Endometrial microvascular endothelial cells (primary cell): ENCODE measurements around the gene STX4. TPM values are rescaled to one million over a fixed set of nuclear protein-coding genes. Genes with fewer than 3 reads are reported as not detected.

ENCODE experiments used
- in situ Hi-C: cut with HindIII; loops from 2 replicates; pipeline ENCODE4 v1.10.0; 2017; ENCODE audit warnings: low sequenced_read_pairs, low pct_unique_long_range_greater_than_20kb; ENCODE audit errors: inconsistent ontology term
- total RNA-seq: library from RNA; depleted of rRNA; stranded (reverse); fragments of >200 nt; gene quantifications from one replicate; pipeline ENCODE4 v1.2.3, GENCODE V29; 2015; ENCODE audit errors: inconsistent ontology term

The STX4 gene
- total RNA-seq, 1 donor from 2014 or later, result 35.9 TPM

DNA sequence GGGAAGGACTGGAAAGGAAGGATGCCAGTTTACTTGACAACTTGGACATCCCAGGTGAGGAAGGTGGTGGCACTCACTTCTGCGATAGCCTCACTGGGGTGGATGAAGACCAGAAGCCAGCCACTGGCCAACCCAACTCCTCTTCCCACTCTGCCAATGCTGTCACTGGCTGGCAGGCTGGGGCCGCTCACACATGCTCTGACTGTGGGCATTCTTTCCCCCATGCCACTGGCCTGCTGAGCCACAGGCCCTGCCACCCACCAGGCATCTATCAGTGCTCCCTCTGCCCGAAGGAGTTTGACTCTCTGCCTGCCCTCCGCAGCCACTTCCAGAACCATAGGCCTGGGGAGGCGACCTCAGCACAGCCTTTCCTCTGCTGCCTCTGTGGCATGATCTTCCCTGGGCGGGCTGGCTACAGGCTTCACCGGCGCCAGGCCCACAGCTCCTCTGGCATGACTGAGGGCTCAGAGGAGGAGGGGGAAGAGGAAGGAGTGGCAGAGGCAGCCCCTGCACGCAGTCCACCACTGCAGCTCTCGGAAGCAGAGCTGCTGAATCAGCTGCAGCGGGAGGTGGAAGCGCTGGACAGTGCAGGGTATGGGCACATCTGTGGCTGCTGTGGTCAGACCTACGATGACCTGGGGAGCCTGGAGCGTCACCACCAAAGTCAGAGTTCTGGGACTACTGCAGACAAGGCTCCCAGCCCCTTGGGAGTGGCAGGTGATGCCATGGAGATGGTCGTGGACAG is 45.4 kb downstream of the STX4 start:
- in situ Hi-C loops, result no loop called here

DNA sequence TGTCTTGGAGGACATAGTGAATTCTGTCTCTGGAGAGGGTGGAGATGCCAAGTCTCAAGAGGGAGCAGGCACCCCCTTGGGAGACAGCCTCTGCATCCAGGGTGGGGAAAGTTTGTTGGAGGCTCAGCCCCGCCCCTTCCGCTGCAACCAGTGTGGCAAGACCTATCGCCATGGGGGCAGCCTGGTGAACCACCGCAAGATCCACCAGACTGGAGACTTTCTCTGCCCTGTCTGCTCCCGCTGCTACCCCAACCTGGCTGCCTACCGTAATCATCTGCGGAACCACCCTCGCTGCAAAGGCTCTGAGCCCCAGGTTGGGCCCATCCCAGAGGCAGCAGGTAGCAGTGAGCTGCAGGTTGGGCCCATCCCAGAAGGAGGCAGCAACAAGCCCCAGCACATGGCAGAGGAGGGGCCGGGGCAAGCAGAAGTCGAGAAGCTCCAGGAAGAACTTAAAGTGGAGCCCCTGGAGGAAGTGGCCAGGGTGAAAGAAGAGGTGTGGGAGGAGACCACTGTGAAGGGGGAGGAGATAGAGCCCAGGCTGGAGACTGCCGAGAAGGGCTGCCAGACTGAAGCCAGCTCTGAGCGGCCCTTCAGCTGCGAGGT is 46.1 kb downstream of the STX4 start:
- in situ Hi-C loops, result no loop called here

DNA sequence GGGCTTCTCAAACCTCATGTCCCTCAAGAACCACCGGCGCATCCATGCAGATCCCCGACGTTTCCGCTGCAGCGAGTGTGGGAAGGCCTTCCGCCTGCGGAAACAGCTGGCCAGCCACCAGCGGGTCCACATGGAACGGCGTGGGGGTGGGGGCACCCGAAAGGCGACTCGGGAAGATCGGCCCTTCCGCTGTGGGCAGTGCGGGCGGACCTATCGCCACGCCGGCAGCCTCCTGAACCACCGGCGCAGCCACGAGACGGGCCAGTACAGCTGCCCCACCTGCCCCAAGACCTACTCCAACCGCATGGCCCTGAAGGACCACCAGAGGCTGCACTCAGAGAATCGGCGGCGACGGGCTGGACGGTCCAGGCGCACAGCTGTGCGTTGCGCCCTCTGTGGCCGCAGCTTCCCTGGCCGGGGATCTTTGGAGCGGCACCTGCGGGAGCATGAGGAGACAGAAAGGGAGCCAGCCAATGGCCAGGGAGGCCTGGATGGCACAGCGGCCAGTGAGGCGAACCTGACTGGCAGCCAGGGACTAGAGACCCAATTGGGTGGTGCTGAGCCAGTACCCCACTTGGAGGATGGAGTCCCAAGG is 46.8 kb downstream of the STX4 start:
- in situ Hi-C loops, result no loop called here

DNA sequence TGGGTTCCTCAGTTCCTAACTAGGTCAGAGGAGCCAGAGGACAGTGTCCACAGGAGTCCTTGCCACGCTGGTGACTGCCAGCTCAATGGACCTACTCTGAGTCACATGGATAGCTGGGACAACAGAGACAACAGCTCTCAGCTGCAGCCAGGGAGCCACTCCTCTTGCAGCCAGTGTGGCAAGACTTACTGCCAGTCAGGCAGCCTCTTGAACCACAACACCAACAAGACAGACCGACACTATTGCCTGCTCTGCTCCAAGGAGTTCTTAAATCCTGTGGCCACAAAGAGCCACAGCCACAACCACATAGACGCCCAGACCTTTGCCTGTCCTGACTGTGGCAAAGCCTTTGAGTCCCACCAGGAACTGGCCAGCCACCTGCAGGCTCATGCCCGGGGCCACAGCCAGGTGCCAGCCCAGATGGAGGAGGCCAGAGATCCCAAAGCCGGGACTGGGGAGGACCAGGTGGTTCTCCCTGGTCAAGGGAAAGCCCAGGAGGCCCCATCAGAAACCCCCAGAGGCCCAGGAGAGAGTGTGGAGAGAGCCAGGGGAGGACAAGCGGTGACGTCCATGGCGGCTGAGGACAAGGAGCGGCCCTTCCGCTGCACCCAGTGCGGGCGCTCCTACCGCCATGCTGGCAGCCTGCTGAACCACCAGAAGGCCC is 47.5 kb downstream of the STX4 start:
- in situ Hi-C loops, result no loop called here

DNA sequence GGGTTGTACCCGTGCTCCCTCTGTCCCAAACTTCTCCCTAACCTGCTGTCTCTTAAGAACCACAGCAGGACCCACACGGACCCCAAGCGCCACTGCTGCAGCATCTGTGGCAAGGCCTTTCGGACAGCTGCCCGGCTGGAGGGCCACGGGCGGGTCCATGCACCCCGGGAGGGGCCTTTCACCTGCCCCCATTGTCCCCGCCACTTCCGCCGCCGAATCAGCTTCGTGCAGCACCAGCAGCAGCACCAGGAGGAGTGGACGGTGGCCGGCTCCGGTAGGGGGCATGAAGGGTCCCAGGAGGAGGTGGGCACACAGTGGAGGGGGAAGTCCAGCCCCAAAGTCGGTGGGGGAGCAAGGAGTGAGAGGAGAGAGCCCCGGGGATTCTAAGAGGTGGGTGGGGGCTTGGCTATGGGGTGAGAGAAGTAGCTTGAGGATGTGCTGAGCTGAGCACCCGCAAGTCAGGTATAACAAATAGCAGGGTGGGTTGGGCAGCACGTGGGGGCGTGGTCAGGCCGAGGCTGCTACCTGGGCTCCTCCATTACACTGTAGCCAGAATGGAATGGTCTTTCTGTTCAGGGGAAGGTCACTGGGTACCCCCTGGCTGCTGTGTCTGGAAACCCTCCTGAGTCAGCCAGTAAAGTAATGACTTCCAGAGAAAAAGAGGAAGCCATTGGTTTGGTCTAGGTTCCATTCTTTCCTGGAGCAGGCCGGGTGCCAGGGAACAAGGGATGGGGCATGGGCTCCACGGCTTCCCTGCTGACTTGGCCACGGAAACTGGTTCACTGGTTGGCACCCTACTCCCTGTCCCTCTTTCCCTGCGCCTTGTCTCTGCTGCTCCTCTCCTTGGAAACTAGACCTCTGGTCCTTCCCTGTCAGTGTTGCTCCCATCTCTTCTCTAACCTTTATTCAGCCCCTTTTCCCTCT is 48.3 kb downstream of the STX4 start:
- in situ Hi-C loops, result no loop called here

DNA sequence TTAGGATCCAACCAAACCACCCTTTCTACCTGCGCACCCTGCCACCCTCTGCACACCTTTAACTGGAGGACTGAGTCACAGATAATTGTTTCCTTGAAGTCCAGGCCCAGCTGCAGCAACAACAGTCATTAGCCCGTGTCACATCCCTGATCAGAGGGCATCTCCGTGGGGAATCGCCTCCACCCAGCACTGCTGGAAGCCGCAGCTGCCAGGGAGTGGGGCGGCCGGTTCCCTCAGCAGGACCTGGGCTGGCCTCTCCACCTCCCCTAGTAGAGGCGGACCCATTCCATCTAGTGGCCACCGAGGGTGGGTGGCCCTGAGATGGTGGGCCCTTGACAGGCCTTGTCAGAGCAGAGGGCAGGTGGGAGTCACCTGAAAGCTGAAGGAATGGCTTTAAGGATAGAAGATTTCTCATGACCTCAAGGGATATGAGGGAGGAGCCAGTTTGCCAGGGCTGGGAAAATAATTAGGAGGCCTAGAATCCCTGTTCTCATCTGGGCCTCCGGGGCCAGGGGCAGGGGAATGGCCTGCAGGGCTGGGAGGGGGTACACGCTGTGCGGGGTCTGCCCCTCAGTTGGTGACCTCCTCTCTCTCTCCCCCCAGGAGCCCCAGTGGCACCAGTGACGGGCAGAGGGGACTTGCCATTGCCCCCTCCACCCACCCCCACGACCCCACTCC is 49.1 kb downstream of the STX4 start:
- in situ Hi-C loops, result no loop called here

DNA sequence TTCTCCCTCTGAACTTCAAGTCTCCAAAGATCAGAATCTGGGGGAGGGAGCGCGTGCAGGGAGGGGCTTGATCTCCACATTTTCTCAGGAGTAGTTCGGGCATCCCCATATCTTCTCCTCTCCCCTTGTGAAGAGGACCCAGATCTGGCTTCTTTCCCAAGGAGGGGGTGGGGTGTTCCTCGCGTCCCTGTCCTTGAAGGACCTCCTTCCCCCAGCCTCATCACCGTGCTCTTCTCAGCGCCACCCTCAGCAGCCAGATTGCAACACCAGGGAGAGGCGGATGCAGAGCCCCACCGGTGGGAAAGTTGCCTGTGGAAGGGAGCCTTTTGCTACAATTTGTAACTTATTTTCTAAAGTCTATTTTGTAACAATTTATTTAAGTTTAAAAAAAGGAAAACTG is 49.7 kb downstream of the STX4 start:
- in situ Hi-C loops, result no loop called here

DNA sequence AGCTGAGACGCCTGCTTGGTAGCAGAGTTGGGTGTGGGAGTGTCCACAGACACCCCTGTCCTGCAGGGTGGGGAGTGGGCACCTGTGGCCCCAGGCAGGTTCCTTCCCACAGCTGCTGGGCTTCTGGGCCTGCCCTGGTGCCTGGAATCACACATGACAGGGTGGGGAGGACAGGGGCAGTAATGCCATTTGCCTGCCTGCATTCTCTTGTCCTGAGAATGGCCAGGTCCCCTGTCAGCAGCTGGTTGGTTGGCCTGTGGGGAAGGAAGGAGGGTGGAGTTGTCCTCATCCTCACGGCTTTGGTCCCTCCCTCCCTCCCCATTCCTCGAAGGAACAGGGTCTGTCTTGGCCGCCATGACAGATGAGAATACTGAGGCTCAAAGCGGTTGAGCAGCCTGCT is 50.2 kb downstream of the STX4 start:
- in situ Hi-C loops, result no loop called here

DNA sequence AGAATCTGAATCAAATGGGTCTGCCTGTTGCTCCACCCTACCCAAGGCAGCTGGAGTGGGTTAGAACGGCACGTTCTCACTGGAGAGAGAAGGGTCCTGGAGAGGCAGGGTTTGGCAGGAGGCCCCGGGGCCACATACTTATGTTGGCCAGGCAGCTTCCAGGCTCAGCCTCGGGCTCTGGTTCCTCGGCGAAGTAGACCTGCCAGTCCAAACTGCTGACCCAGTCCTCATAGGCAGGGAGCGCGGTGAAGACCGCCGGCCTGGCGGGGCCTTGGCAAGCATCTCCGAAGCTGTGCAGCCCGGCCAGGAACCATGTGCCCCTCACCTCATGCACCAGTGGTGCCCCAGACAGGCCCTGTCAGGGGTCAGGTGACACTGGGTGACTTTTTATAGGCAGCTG is 50.6 kb downstream of the STX4 start:
- in situ Hi-C loops, result no loop called here

DNA sequence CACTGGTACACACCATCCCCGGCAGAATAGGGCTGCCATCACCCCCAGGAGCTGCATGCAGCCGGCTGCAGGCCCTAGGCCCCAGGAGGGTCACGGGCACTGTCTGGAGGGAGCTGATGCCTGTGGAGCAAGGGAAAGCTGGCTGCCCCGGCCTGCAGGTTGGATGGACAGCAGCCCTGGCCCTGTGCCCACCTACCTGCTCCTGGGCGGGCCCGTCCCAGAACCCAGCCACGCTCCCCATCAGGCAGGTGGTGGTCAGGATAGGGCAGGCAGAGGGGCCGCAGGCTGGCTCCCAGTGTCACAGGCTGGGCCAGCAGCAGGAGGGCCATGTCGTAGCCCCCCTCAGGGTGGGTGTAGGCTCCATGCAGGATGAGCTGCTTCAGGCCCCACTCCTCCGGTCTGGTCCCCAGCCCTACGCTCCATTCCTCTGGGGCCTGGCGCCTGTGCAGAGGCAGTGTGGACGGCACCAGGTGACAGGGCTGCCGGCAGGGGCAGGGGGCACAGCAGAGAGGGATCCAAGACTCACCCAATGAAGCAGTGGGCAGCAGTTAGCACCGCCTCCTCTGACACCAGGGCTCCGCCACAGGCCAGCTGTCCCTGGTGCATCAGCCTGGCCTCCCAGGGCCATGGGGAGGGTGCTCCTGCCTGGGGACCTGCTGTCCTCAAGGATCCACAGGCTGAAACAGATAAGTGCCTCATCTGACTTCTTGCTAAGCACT is 51.4 kb downstream of the STX4 start:
- in situ Hi-C loops, result no loop called here

DNA sequence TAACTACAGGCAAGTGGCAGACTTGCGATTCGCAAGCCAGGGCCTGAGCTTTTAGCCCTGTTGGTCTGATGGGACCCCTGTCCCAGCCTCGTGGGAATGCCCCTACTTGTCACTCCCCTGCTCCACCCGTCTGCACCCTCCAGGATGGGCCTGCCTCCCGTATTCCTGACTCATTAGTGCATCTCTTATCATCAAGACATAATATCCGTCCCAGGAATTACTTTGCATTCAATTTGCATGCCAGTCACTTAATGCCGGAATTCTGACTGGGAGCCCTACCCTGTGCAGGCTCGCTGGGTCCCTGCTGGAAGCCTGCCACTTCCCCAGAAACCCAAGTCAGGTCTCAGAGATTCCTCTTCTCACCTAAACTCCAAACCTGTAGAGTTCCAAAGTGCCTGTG is 52.1 kb downstream of the STX4 start:
- in situ Hi-C loops, result no loop called here

DNA sequence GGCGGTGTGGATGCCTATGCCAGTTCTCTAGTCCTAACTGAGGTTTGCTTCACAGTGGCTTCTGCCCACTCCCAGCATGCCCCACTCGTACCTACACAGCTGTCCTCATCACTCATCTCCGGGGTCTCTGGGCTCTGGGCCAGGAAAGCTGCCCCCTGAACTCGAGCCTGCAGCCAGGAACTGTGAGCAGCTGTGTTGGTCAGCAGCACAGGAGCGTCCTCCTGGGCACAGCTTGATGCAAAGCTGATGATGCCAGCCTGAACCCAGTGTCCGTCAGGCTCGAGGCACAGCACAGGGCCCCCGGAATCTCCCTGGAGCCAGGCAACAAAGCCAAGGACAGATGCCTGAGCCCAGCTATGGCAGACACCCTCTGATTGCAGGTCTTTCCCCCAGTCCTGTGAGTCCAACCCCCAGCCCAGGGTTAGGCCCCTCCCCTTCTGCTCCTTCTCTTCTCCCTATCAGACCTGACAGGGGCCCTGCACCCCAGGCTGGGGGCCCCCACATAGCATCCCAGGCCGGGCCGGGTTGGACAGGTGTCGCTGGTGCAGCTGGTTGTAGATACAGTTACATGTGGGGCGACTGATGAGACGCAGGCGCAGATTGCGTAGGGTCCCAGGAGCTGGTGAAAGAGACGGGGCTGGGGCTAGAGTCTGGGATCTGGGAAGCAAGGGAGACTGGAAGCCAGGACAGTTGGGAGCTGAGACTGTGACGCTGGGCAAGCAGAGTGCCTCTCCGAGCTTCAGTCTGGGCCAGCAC is 52.7 kb downstream of the STX4 start:
- in situ Hi-C loops, result no loop called here

DNA sequence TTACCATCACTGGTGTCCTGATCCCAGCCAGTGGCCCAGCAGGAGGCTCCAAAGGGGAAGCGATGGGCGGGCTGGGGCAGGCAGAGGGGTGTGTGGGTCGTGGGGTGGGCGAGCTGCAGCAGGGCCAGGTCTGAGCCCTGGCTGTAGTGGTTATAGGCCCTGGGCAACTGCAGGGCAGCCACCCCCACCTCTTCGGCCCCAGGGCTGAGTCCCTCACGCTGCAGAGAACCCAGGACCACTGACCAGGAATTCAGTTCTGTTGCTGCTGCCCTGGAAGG is 53.2 kb downstream of the STX4 start:
- in situ Hi-C loops, result no loop called here

DNA sequence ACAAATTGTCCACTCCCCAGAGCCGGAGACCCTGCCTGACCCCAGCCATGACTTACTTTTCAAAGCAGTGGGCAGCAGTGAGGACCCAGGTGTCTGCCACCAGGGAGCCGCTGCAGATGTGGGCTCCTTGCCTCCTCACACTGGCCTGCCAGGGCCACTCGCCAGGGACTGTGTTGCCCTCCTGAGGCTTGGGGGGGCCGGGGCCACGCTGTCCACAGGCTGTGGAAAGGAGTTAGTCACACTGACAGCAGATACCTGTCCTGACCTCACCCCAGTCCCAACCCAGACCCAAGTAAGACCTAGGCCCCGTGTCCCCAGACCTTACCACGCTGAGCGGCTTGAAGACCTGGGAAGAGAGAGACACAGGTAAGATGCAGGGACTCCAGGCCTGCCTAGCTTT is 54.1 kb downstream of the STX4 start:
- in situ Hi-C loops, result no loop called here

DNA sequence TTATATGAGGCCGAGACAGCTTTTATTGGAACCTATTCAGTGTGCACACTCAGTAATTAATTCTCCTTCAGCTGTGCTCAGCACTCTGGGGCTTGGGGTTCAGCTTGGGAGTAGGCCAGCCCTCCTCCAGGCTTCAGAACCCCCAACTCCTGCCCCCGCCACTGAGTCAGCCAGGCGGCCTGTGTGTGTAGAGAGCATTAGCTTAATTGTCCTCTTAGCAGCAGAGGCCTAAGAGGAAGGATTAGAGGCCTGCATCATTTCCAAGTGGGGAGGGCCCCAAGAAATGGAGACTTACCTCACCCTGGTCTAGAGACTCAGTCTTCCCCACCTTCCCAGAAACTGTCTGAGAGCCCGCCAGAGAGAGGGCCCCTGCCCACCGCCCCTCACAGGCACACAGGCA is 54.6 kb downstream of the STX4 start:
- in situ Hi-C loops, result no loop called here

DNA sequence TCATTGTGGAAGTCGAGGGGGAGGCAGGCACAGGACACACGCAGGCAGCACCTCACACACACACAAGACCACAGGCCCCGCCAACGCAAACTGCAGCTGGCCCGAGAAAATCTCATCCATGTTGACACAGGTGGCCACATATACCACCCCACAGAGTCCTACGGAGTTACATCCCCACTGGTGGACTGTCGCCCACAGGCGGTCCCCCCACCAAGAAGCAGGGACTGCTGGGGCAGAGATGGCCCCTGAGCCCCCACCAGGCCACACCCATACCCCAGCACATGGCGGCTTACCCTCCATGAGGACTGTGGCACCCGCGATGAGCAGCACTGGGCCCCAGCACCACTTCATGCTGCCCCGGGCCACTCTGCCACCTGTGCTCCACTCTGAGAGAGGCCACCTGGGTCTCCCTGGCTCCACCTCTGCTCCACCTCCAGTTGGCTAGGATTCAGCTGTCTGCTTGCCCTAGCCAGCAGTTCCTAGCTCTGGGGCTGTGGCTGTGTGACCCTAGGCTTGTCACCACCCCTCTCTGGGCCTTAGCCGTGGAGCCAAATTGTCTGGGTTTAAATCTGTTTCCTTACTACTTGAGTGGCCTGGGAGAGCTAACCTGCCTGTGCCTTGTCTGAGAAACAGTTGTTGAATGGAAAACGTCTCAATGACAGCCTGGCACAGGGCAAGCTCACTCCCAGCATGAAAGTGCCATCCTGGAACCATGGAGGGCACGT is 55.3 kb downstream of the STX4 start, which contains the start of gene PRSS53:
Gene PRSS53 (minus strand): TSS at position 485 of the 725 bp plus-strand sequence. CDS start 134 bp downstream, at position 351.
- in situ Hi-C loops, result no loop called here

DNA sequence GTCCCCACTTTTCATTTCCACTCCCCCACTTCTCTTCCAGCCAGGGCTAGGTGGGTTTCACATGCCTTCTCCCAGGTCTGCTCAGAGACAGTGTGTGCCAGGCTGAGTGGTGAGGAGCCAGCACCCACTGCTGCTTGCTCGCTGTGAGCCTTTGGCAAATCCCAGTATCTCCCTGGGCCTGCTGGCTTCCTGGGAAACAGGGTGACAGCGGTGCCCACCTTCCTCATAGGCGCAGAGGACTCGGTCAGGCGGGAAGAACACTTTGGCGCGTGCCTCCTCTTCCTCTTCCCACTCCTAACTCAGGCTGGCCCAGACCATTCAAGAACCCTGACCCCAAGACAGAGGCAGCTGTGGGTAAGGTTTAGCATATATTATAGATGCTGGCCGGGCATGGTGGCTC is 55.8 kb downstream of the STX4 start:
- in situ Hi-C loops, result no loop called here
